Measurements from ENCODE around the gene BCAR1.

Gene BCAR1

GRCh38 chr16:75239542-75240122, 11.8 kb downstream of the BCAR1 start:
- no peak for DNase-seq (ENCODE audit: low read depth in 2 of 2)

- no peak for DNase-seq (ENCODE audit: low read depth in 2 of 2)
Observed at GRCh38 chr16:75238853-75239541, 12.4 kb downstream of the BCAR1 start.

- no peak for DNase-seq (ENCODE audit: low read depth in 2 of 2)
Observed at GRCh38 chr16:75238132-75238852, 13.1 kb downstream of the BCAR1 start.

- DNase-seq (ENCODE audit: low read depth in 2 of 2) = no peak
Observed at GRCh38 chr16:75237398-75238131, 13.9 kb downstream of the BCAR1 start.

GRCh38 chr16:75236736-75237397, 14.6 kb downstream of the BCAR1 start:
- no peak for DNase-seq (ENCODE audit: low read depth in 2 of 2)

- no peak for DNase-seq (ENCODE audit: low read depth in 2 of 2)
Observed at GRCh38 chr16:75236232-75236631, 15.2 kb downstream of the BCAR1 start.

- no peak for DNase-seq (ENCODE audit: low read depth in 2 of 2)
Observed at GRCh38 chr16:75235721-75236193, 15.7 kb downstream of the BCAR1 start.

- no peak for DNase-seq (ENCODE audit: low read depth in 2 of 2)
Observed at GRCh38 chr16:75234856-75235696, 16.3 kb downstream of the BCAR1 start.

- DNase-seq (ENCODE audit: low read depth in 2 of 2) = no peak
Observed at GRCh38 chr16:75233611-75233938, 17.8 kb downstream of the BCAR1 start.

- DNase-seq (ENCODE audit: low read depth in 2 of 2) = no peak
Observed at GRCh38 chr16:75231570-75231969, 19.9 kb downstream of the BCAR1 start.

GRCh38 chr16:75230471-75231110, 20.8 kb downstream of the BCAR1 start:
- DNase-seq (ENCODE audit: low read depth in 2 of 2) = no peak

GRCh38 chr16:75229172-75230031, 22.0 kb downstream of the BCAR1 start:
- no peak for DNase-seq (ENCODE audit: low read depth in 2 of 2)

GRCh38 chr16:75228143-75228976, 23.1 kb downstream of the BCAR1 start:
- no peak for DNase-seq (ENCODE audit: low read depth in 2 of 2)

- no peak for DNase-seq (ENCODE audit: low read depth in 2 of 2)
Observed at GRCh38 chr16:75227361-75228142, 23.9 kb downstream of the BCAR1 start.

GRCh38 chr16:75226550-75227360, 24.7 kb downstream of the BCAR1 start:
- DNase-seq (ENCODE audit: low read depth in 2 of 2) = no peak

GRCh38 chr16:75225678-75226515, 25.5 kb downstream of the BCAR1 start:
- DNase-seq (ENCODE audit: low read depth in 2 of 2) = no peak

Measured in activated CD4-positive, alpha-beta T cell treated with anti-CD3 and anti-CD28 coated beads for 24 hours (primary cell).